Keratinocyte (primary cell): ENCODE measurements around the gene CCDC182.

Source experiments
- CTCF ChIP-seq, 3 experiments: IDR thresholded peaks in 1 of 3; conservative IDR thresholded peaks in 1 of 3; optimal IDR thresholded peaks in 1 of 3; 2 replicates in 2 of 3; 3 replicates in 1 of 3; pipeline versions ENCODE3 to v1.5.1; 2011; ENCODE audit warnings: low read length in 3 of 3, mild to moderate bottlenecking in 3 of 3, moderate library complexity in 2 of 3, control low read depth in 1 of 3, inconsistent platforms in 1 of 3; ENCODE audit not compliant: insufficient read depth in 2 of 3; ENCODE audit errors: extremely low read depth in 1 of 3
- EZH2 ChIP-seq: IDR thresholded peaks from one replicate; pipeline ENCODE4 v1.6.1; 2012; ENCODE audit warnings: inconsistent platforms, mild to moderate bottlenecking, low read length, moderate library complexity

DNA sequence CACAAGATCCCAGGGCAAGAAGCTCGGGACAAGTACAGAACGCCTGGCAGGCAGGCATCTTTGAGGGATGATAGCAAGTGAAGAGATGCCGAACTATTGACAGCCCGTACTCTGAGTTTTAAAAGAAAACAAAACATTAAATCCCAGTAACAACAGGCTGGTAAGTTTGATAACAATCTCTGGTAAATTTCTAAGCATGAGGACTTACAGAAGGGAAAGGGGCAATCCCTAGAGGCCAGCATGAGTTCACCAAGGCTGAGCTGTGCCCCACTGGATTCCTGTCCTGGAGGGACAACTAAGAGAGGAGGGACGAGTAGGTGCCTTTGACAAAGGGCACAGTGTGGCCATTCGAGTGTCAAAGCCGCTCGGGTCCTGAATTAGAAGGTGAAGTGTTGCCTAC is 26.2 kb downstream of the CCDC182 start:
- TF ChIP-seq CTCF (optimal IDR thresholded peaks at IDR 0.05 in 1 of 3, IDR thresholded peaks at IDR 0.05 in 1 of 3, conservative IDR thresholded peaks at IDR 0.05 in 1 of 3; ENCODE audit: extremely low read depth in 1 of 3, insufficient read depth in 2 of 3, low read length in 3 of 3): no peak
- TF ChIP-seq EZH2: no peak
